ENCODE results near the gene DMKN.

GRCh38 chr19:35458731-35459391 lies 54.6 kb downstream of the DMKN start:
- TF ChIP-seq POLR2AphosphoS5 (IDR thresholded peaks at IDR 0.05) = no peak
- no peak for TF ChIP-seq POLR2A (IDR thresholded peaks at IDR 0.05)
- no peak for TF ChIP-seq CTCF (IDR thresholded peaks at IDR 0.05)
- TF ChIP-seq EP300 (IDR thresholded peaks at IDR 0.05) = no peak
